Non-pigmented ciliary epithelial cell (primary cell): ENCODE measurements around the gene TAF1D.

Experiments
- DNase-seq: peaks from one replicate; pipeline ENCODE4 v3.0.0-alpha.2; 2010; ENCODE audit warnings: low read depth

Gene TAF1D

DNA sequence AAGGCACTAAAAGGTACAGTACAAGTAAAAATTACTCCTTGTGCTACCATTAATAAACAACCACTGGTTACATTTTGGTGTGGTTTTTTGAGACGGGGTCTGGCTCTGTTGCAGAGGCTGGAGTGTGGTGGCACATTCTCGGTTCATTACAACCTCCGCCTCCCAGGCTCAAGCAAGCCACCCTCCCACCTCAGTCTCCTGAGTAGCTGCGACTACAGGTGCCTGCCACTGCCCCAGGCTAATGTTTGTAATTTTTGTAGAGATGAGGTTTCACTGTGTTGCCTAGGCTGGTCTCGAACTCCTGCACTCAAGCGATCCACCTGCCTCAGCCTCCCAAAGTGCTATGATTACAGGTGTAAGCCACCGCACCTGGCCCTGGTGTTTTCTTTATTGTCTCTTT, 20.8 kb downstream of the TAF1D start:
- DNase-seq = no peak

DNA sequence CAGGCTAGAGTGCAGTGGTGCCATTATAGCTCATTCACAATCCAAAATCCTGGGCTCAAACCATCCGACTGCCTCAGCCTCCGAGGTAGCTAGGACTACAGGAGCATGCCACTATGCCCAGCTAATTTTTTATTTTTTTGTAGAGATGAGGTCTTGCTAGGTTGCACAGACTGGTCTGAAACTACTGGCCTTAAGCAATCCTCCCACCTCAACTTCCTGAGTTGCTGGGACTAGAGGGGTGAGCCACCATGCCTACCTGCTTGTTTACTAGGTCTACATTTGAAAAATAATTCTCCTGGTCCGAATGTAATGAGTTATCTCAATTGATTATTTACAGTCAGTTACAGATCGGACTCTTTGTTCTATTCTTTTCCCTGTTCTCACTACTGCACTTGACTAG, 22.0 kb downstream of the TAF1D start:
- DNase-seq = no peak

DNA sequence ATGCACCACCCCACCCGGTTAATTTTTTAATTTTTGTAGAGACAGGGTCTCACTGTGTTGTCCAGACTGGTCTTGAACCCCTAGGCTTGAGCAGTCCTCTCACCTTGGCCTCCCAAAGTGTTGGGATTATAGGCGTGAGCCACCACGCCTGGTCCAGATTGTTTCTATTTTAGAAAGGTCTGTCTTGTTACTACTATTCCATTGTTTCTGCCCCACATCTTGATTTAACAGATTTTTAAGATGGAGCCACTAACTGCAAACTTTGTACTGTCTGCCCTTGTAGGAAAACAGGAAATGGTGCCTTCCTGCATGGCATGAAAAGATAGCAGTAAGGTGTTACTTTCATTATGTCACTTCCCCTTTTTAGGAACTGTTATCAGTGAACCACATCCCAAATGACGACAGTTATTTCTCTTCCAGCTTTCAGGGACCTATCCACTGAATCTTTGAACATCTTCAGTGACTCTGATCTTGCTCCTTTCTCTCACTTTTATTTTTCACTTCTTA, 23.2 kb downstream of the TAF1D start:
- no peak for DNase-seq

DNA sequence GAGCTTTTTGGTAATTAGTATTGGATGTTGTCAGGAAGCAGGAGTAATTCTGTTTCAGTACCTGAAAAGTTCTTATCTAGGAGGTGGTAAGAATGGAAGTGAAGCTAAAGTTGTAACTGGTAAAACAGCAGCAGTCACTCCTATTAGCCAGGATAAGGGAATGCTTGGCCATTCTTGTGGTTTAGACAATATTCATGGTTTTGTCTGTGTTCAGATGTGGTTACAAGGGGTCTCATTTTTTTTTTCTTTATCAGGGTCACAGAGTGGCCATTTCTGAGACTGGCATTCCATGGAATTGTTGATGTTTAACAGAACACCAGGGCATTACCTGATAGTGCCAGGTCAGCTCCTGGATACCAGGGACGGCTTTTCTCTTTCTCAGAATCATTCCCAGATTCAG, 23.8 kb downstream of the TAF1D start:
- DNase-seq = no peak

DNA sequence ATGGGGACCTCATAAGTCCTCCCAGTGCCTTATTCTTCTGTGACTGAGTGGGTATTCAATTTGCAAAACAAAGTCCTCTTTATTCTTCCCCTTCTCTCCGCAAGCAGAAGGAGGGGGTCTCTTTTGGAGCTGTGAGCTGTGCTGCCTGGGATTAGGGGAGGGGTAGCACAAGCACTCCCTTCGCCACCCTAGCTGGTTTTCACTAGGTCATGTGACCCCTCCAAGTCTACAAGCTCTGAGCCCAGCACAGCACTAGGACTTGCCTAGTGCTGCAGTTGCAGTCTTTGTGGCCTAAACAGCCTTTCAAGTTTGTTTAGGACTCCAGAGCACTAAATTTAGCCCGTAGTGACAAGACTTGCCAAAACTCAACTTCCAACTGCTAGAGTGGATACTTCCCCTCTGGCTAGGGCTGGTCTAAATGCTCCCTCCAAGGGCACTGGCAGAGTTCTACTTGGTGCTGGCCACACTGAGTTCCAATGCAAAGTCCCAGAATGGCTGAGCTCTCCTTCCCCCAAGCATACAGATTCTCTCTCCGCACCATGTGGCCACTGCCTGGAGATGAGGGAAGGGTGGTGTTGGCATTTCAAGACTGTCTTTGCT, 25.4 kb downstream of the TAF1D start:
- DNase-seq = no peak

DNA sequence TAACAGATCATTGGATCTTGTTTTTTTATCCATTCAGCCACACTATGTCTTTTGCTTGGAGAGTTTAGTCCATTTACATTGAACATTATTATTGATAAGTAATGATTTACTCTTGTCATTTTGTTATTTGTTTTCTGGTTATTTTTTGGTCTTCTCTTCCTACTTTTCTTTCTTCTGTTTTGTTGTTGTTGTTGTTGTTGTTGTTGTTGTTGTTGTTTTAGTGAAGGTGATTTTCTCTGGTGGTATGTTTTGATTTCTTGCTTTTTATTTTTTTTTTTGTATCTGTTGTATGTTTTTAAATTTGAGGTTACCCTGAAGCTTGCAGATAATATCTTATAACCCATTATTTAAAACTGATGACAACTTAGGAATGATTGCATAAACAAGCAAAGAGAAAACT, 28.6 kb downstream of the TAF1D start:
- DNase-seq = no peak

DNA sequence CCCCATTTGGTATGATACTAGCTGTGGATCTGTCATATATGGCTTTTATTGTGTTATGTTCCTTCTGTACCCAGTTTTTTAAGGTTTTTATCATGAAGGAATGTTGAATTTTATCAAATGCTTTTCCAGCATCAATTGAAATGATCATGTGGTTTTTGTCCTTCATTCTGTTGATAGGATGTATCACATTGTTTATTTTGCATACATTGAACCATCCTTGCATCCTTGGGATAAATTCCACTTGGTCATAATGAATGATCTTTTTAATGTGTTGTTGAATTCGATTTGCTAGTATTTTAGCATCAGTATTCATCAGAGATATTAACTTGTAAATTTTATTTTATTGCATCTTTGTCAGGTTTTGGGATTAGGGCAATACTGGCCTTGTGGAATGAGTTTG, 31.1 kb downstream of the TAF1D start:
- no peak for DNase-seq

DNA sequence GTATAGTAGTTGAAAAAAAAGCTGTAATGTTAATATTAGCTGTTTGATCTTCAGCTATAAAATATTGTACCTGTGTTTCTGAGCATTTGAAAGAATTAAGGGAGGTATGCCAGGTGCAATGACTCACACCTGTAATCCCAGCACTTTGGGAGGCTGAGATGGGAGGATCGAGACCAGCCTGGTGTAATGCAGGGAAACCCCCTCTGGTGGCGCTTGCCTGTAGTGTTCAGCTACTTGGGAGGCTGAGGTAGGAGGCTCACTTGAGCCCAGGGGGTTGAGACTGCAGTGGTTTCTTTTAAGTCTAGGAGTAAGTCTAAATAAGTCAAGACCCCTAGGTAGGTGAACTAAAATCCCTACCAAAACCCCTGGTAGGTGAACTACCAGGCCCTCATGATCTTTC, 37.1 kb downstream of the TAF1D start:
- no peak for DNase-seq

DNA sequence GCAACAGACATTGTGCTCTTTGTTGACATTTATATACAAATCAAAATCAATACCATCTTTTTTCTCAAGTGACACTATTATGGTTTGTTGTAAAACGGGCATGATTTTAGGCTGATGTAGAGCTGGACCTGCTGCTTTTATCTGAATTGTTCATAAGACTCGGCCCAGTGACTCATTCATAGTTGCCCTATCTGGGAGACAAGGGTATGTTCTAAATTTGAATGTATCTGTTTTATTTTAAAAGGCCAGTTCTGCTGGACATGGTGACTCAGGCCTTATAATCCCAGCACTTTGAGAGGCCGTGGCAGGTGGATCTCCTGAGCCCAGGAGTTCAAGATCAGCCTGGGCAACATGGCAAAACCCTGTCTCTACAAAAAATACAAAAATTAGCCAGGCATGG, 40.5 kb downstream of the TAF1D start:
- peak; percentile 28 for DNase-seq

DNA sequence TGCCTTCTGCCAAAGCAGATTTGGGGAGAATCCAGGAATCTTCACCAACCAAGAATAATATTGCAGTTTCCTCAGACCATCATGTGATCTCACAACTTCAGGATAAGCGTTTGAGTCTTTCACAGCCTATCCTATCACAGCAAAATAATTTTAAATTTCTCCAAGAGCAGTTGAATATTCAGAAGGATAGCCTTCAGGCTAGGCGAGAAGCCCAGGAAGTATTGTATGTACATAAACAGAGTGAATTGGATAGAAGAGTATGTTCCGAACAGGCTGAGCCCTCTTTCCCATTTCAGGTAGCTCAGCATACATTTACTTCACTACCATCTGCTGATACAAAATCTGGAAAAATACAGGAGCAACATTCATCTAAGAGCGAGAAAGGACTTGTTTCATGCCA, 43.7 kb downstream of the TAF1D start:
- no peak for DNase-seq

DNA sequence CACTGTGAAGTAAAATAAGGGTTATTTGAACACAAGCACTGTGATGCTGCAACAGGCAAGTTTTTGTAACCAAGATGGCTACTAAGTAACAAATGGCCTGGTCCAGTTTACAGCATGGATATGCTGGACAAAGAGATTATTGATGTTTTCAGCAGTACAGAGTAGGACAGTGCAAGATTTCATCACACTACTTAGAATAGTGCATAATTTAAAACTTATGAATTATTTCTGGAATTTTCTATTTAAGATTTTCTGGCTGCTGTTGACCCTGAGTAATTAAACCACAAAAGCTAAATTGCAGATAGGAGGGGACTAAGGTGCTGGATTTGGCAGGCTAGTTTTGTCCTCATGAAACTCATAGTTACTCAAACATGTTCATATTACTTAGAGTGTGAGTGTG, 46.7 kb downstream of the TAF1D start:
- DNase-seq = no peak

DNA sequence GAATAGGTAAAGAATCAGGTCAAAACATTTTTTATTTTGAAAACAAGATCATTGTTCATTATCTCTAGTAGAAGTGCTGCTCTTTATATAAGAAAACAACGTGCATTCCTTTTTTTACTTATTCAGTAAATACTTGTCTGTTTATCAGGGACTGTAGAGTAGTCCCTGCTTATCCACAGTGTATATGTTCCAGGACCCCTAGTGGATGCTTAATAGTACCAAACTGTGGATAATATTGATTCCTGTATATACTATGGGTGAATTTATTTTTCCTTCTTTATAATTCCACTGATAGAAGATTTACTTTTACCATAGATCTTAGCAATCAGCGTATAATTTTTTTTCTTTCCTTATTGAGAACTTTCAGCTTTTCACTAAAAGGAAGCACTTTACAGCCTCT, 47.2 kb downstream of the TAF1D start:
- DNase-seq = no peak

DNA sequence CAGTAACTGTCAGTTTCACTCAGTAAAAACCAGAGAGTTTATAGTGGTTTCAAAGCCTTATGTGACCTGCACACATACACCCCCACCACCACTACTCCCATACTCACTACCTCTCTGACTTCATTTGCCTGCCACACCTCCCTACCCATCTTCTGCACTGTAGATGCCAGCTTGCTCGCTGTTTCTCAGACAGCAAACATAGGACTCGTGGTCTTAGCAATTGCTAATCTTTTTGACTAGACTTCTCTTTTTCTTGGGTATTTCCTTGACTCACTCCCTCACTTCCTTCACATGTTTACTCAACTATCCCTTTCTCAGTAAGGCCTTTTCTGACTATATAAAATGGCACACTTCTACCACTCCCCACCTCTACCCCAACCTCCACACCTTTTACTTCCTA, 52.1 kb downstream of the TAF1D start:
- no peak for DNase-seq

DNA sequence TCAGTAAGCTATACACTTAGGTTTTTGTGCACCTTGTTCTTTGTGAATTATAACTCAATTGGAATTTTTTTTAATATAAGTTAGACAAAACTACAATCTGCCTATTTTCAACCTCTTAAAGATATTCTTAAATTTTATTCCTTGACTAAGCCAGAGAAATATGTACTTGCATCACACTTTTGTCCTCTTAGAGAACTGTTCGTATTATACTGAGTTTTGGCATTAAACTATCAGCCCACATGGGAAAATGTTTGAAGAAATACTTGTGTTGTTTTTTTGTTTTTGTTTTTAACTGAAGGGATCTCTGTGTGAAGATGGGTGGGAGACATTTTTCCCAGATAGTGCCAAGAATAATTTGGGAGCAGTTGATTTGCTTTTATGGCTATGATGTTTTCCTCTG, 54.5 kb downstream of the TAF1D start:
- DNase-seq = peak; percentile 23

DNA sequence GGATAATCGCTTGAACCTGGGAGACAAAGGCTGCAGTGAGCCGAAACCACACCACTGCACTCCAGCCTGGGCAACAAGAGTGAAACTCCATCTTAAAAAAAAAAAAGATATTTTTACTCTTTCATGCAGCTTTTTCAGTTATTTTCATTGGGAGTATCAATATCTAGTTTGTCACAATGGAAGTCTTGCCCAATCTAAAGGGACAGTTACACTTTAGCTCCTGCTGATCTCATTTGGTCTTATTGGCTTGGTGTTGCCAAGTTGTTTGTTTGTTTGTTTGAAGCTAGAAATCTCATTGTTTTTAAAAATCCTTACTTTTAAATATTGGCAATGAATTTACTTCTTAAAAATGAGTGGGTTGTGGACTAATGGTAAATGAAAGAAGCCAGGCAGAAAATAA, 55.1 kb downstream of the TAF1D start:
- DNase-seq = no peak
